ENCODE results near the gene KRT28. TPM values are rescaled to one million over a fixed set of nuclear protein-coding genes. Genes with fewer than 3 reads are reported as not detected.

KRT28 gene
- total RNA-seq, 1 donor from 2014 or later: not detected

Other genes starting within 250 kb of the KRT28 start
- gene CCR7, start 234.5 kb downstream of the KRT28 start, total RNA-seq: 1.4 TPM
- gene SMARCE1, start 152.1 kb downstream of the KRT28 start, total RNA-seq: 115 TPM
- 8.2 TPM for gene KRT222, start 134.8 kb downstream of the KRT28 start, total RNA-seq
- 0.53 TPM for gene KRT24, start 96.2 kb downstream of the KRT28 start, total RNA-seq
- gene KRT25, start 44.6 kb downstream of the KRT28 start, total RNA-seq: not detected
- not detected for gene KRT26, start 27.8 kb downstream of the KRT28 start, total RNA-seq
- gene KRT27, start 17.4 kb downstream of the KRT28 start, total RNA-seq: 1.2 TPM
- 34.1 TPM for gene KRT10, start 22.7 kb upstream of the KRT28 start, total RNA-seq
- gene KRT12, start 67.3 kb upstream of the KRT28 start, total RNA-seq: not detected
- gene KRT20, start 85.3 kb upstream of the KRT28 start, total RNA-seq: not detected
- 0.53 TPM for gene KRT23, start 137.7 kb upstream of the KRT28 start, total RNA-seq
- gene KRT39, start 167.0 kb upstream of the KRT28 start, total RNA-seq: not detected
- gene KRT40, start 184.4 kb upstream of the KRT28 start, total RNA-seq: not detected
- not detected for gene KRTAP3-3, start 194.2 kb upstream of the KRT28 start, total RNA-seq
- gene KRTAP3-2, start 199.9 kb upstream of the KRT28 start, total RNA-seq: not detected
- gene KRTAP3-1, start 209.2 kb upstream of the KRT28 start, total RNA-seq: not detected
- not detected for gene KRTAP1-5, start 227.2 kb upstream of the KRT28 start, total RNA-seq
- gene KRTAP1-4, start 230.2 kb upstream of the KRT28 start, total RNA-seq: not detected
- not detected for gene KRTAP1-3, start 234.9 kb upstream of the KRT28 start, total RNA-seq
- gene KRTAP1-1, start 241.5 kb upstream of the KRT28 start, total RNA-seq: not detected
- not detected for gene KRTAP2-1, start 247.4 kb upstream of the KRT28 start, total RNA-seq

Measured in sciatic nerve (tissue), 1 donor.